Colonic mucosa (tissue), 4 donors: Measurements from ENCODE around the gene UNC13A. TPM values are rescaled to one million over a fixed set of nuclear protein-coding genes. Genes with fewer than 3 reads are reported as not detected.

ENCODE experiments used
- DNase-seq: peaks from one replicate; pipeline ENCODE4 v3.0.0-alpha.2; 2020
- H3K27ac ChIP-seq: fragments of 200-600 bp; one replicate; pipeline ENCODE4 v1.8.0; 2021
- H3K27me3 ChIP-seq: fragments of 200-600 bp; one replicate; pipeline ENCODE4 v1.8.0; 2021
- H3K36me3 ChIP-seq: fragments of 200-600 bp; one replicate; pipeline ENCODE4 v1.8.0; 2021
- H3K4me1 ChIP-seq: fragments of 200-600 bp; one replicate; pipeline ENCODE4 v1.8.0; 2021; ENCODE audit warnings: mild to moderate bottlenecking
- H3K4me3 ChIP-seq: fragments of 200-600 bp; one replicate; pipeline ENCODE4 v1.8.0; 2021
- H3K9ac ChIP-seq, 2 donors: one replicate each; pipeline ENCODE4 v1.7.0; 2013; ENCODE audit warnings: control low read depth in 2 of 2, low read depth in 2 of 2, low read length in 2 of 2
- H3K9me3 ChIP-seq: fragments of 200-600 bp; one replicate; pipeline ENCODE4 v1.8.0; 2021
- CTCF ChIP-seq: fragments of 200-600 bp; IDR thresholded peaks from one replicate; pipeline ENCODE4 v1.8.0; 2022; ENCODE audit warnings: antibody characterized with exemption, mild to moderate bottlenecking
- intact Hi-C: fragments of 100-400 bp; cut with DNase I; formaldehyde crosslinking; loops from one replicate; pipeline ENCODE4 v1.14.1; 2022
- total RNA-seq, 2 donors: library from RNA; stranded (reverse); fragmentation: NEBNext Ultra II Directional in 1 of 2; extraction: Animal tissue kit (Norgen Biotek cat#: 25700) in 1 of 2; gene quantifications; one replicate each; pipeline ENCODE4 v1.2.1, GENCODE V29; 2021
- donor health status: healthy.
- donor health status: DM: no; HTN: no; CAD: no.
- donor health status: DM: no; HTN: no; CAD: no.

UNC13A gene
- total RNA-seq, 2 donors from 2014 or later = 0.29 to 0.62 TPM

GRCh38 chr19:17655751-17656472 is 32.2 kb downstream of the UNC13A start:
- no peak for TF ChIP-seq CTCF
- Histone ChIP-seq H3K4me1 (no peaks in the 10 kb centered on the region), H3K4me3 (no peak overlapping the region), H3K9me3 (no peaks in the 10 kb centered on the region), H3K9ac (no peak overlapping the region), H3K36me3 (no peaks in the 10 kb centered on the region), H3K27ac (no peak overlapping the region), H3K27me3 (no peaks in the 10 kb centered on the region)
- DNase-seq = no peak
- intact Hi-C loops = no loop called here

GRCh38 chr19:17654993-17655392 is 33.2 kb downstream of the UNC13A start:
- Histone ChIP-seq H3K27me3 (no peaks in the 10 kb centered on the region), H3K27ac (no peak overlapping the region), H3K4me3 (no peak overlapping the region), H3K9ac (no peak overlapping the region), H3K36me3 (no peaks in the 10 kb centered on the region), H3K4me1 (no peaks in the 10 kb centered on the region), H3K9me3 (no peaks in the 10 kb centered on the region)
- intact Hi-C loops = no loop called here
- DNase-seq = peak; percentile 67
- no peak for TF ChIP-seq CTCF

- no peak overlapping the region for H3K9ac ChIP-seq
- H3K4me1 ChIP-seq = no peaks in the 10 kb centered on the region
- TF ChIP-seq CTCF = no peak
Measured at GRCh38 chr19:17652627-17653026, 35.5 kb downstream of the UNC13A start.

GRCh38 chr19:17648786-17649185 is 39.4 kb downstream of the UNC13A start:
- Histone ChIP-seq H3K9me3 (no peaks in the 10 kb centered on the region), H3K27ac (no peak overlapping the region), H3K27me3 (no peaks in the 10 kb centered on the region), H3K4me3 (no peak overlapping the region), H3K4me1 (no peaks in the 10 kb centered on the region), H3K9ac (no peak overlapping the region), H3K36me3 (no peaks in the 10 kb centered on the region)
- intact Hi-C loops = no loop called here
- TF ChIP-seq CTCF = no peak
- no peak for DNase-seq

More at GRCh38 chr19:17652627-17653026, 35.5 kb downstream of the UNC13A start:
- Histone ChIP-seq H3K27ac (no peak overlapping the region), H3K9me3 (no peaks in the 10 kb centered on the region), H3K27me3 (no peaks in the 10 kb centered on the region), H3K36me3 (no peaks in the 10 kb centered on the region), H3K4me3 (no peak overlapping the region)
- intact Hi-C loops = no loop called here
- no peak for DNase-seq

- no peak for TF ChIP-seq CTCF
- no peaks in the 10 kb centered on the region for H3K36me3 ChIP-seq
- DNase-seq = no peak
- H3K4me1 ChIP-seq = no peaks in the 10 kb centered on the region
- H3K27ac ChIP-seq = no peak overlapping the region
- H3K27me3 ChIP-seq = no peaks in the 10 kb centered on the region
- no peak overlapping the region for H3K9ac ChIP-seq
- H3K4me3 ChIP-seq = no peak overlapping the region
- intact Hi-C loops = no loop called here
- H3K9me3 ChIP-seq = no peaks in the 10 kb centered on the region
Measured at GRCh38 chr19:17648097-17648660, 40.0 kb downstream of the UNC13A start.
